Astrocyte (in vitro differentiated cells and primary cell): Measurements from ENCODE around the gene EGLN1. TPM values are rescaled to one million over a fixed set of nuclear protein-coding genes. Genes with fewer than 3 reads are reported as not detected.

ENCODE experiments used
- DNase-seq: peaks from one replicate; pipeline ENCODE4 v3.0.0-alpha.2; 2010; ENCODE audit warnings: low read depth
- FAIRE-seq: peaks from 2 replicates; lab custom pipeline; 2011; peaks lifted over from hg19 to GRCh38; lab: Jason Lieb, UNC
- H2AFZ ChIP-seq: 2 replicates; pipeline ENCODE4 v1.6.0; 2012; ENCODE audit warnings: low read depth, low read length, inconsistent platforms
- H3K27ac ChIP-seq: 2 replicates; pipeline ENCODE4 v1.5.1; 2011; ENCODE audit warnings: low read depth, low read length, inconsistent platforms
- H3K27me3 ChIP-seq: 2 replicates; pipeline ENCODE4 v1.6.0; 2011; ENCODE audit warnings: low read length, inconsistent platforms; ENCODE audit not compliant: insufficient read depth
- H3K36me3 ChIP-seq: 2 replicates; pipeline ENCODE4 v1.5.1; 2011; ENCODE audit warnings: low read length, inconsistent platforms; ENCODE audit not compliant: insufficient read depth
- H3K4me1 ChIP-seq: 2 replicates; pipeline ENCODE4 v1.5.1; 2011; ENCODE audit warnings: low read length, inconsistent platforms; ENCODE audit not compliant: insufficient read depth
- H3K4me2 ChIP-seq: 2 replicates; pipeline ENCODE4 v1.6.0; 2012; ENCODE audit warnings: low read length, inconsistent platforms
- H3K4me3 ChIP-seq: 2 replicates; pipeline ENCODE4 v1.5.1; 2011; ENCODE audit warnings: low read depth, mild to moderate bottlenecking, low read length, inconsistent platforms; ENCODE audit not compliant: insufficient read depth
- H3K79me2 ChIP-seq: 2 replicates; pipeline ENCODE4 v1.6.0; 2012; ENCODE audit warnings: mild to moderate bottlenecking, low read length, inconsistent platforms; ENCODE audit not compliant: insufficient read depth
- H3K9ac ChIP-seq: 2 replicates; pipeline ENCODE4 v1.6.0; 2012; ENCODE audit warnings: mild to moderate bottlenecking, low read length, inconsistent platforms
- H3K9me3 ChIP-seq: 2 replicates; pipeline ENCODE4 v1.5.1; 2012; ENCODE audit warnings: low read depth, mild to moderate bottlenecking, low read length, inconsistent platforms; ENCODE audit not compliant: insufficient read depth
- H4K20me1 ChIP-seq: 2 replicates; pipeline ENCODE4 v1.6.0; 2012; ENCODE audit warnings: low read length, inconsistent platforms; ENCODE audit not compliant: insufficient read depth
- H3K27ac Mint-ChIP-seq: one replicate; pipeline ENCODE4 v1.8.0; 2021; ENCODE audit warnings: mild to moderate bottlenecking, mixed read lengths; ENCODE audit not compliant: unreplicated experiment
- H3K27me3 Mint-ChIP-seq: one replicate; pipeline ENCODE4 v1.8.0; 2021; ENCODE audit warnings: low read depth, mixed read lengths; ENCODE audit not compliant: unreplicated experiment
- H3K36me3 Mint-ChIP-seq: one replicate; pipeline ENCODE4 v1.8.0; 2021; ENCODE audit warnings: low read depth, mixed read lengths; ENCODE audit not compliant: unreplicated experiment
- H3K4me1 Mint-ChIP-seq: one replicate; pipeline ENCODE4 v1.8.0; 2021; ENCODE audit warnings: low read depth, mixed read lengths; ENCODE audit not compliant: unreplicated experiment
- H3K4me3 Mint-ChIP-seq: one replicate; pipeline ENCODE4 v1.8.0; 2021; ENCODE audit warnings: mild to moderate bottlenecking, moderate library complexity, mixed read lengths; ENCODE audit not compliant: unreplicated experiment
- H3K9me3 Mint-ChIP-seq: one replicate; pipeline ENCODE4 v1.8.0; 2021; ENCODE audit warnings: mild to moderate bottlenecking, mixed read lengths; ENCODE audit not compliant: unreplicated experiment
- CTCF ChIP-seq: IDR thresholded peaks from 2 replicates; pipeline ENCODE4 v1.5.1; 2011; ENCODE audit warnings: low read depth, mild to moderate bottlenecking, inconsistent platforms, low read length, moderate library complexity; ENCODE audit not compliant: insufficient read depth
- EZH2 ChIP-seq: IDR thresholded peaks from 2 replicates; pipeline ENCODE4 v1.6.1; 2012; ENCODE audit warnings: mild to moderate bottlenecking, low read length, inconsistent platforms; ENCODE audit not compliant: insufficient read depth
- total RNA-seq: library from RNA; stranded (reverse); gene quantifications from 2 replicates; pipeline ENCODE4 v1.2.1, GENCODE V29; 2021

Gene EGLN1
- total RNA-seq, 1 donor from 2014 or later, result 34.5 TPM

- H4K20me1 ChIP-seq, result peaks cover 2% of the 10 kb centered on the region
- no peaks in the 10 kb centered on the region for H3K36me3 ChIP-seq
- H3K27me3 ChIP-seq, result no peaks in the 10 kb centered on the region
- Mint-ChIP-seq H3K4me3 (no peak overlapping the region), H3K36me3 (peaks cover 3% of the 10 kb centered on the region), H3K9me3 (no peaks in the 10 kb centered on the region), H3K27me3 (no peaks in the 10 kb centered on the region), H3K27ac (no peak overlapping the region), H3K4me1 (no peaks in the 10 kb centered on the region)
- H3K9me3 ChIP-seq, result no peaks in the 10 kb centered on the region
- H3K4me2 ChIP-seq, result no peak overlapping the region
- H2AFZ ChIP-seq, result no peak overlapping the region
- H3K27ac ChIP-seq, result no peak overlapping the region
- no peak for TF ChIP-seq EZH2
- TF ChIP-seq CTCF, result no peak
- H3K79me2 ChIP-seq, result no peaks in the 10 kb centered on the region
- H3K4me1 ChIP-seq, result peaks cover 8% of the 10 kb centered on the region
- DNase-seq, result no peak
- FAIRE-seq, result no peak
- H3K4me3 ChIP-seq, result no peak overlapping the region
- H3K9ac ChIP-seq, result no peak overlapping the region
Observed at GRCh38 chr1:231326248-231326647, 95.8 kb downstream of the EGLN1 start.

DNA sequence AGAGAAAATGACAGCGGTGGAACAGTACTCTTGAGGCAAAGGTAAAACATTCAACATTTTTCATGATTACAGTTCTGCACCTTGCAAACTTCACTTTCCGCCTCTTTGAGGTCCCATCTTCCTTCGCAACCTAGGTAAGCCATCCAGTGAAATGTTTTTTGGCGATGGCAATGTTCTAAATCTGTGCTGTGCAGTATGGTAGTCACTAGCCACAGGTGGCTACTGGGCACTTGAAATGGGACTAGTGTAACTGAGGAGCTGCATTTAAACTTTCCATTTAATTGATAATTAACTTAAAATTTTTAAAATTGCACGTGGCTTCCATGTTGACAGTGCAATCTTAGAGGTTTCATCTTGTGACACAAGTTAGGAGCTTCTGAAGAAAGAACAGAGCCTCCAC, 97.4 kb downstream of the EGLN1 start:
- DNase-seq, result no peak
- Histone ChIP-seq H3K79me2 (no peaks in the 10 kb centered on the region), H3K4me3 (no peak overlapping the region), H3K4me1 (peaks cover 8% of the 10 kb centered on the region), H2AFZ (no peak overlapping the region), H3K27ac (no peak overlapping the region), H3K27me3 (no peaks in the 10 kb centered on the region), H3K4me2 (no peak overlapping the region), H3K36me3 (no peaks in the 10 kb centered on the region), H4K20me1 (no peaks in the 10 kb centered on the region), H3K9ac (no peak overlapping the region), H3K9me3 (no peaks in the 10 kb centered on the region)
- Mint-ChIP-seq H3K36me3 (no peaks in the 10 kb centered on the region), H3K4me1 (no peaks in the 10 kb centered on the region), H3K9me3 (no peaks in the 10 kb centered on the region), H3K4me3 (no peak overlapping the region), H3K27me3 (no peaks in the 10 kb centered on the region), H3K27ac (no peak overlapping the region)
- FAIRE-seq, result no peak
- no peak for TF ChIP-seq EZH2
- no peak for TF ChIP-seq CTCF

GRCh38 chr1:231322880-231323530, 99.1 kb downstream of the EGLN1 start:
- Mint-ChIP-seq H3K9me3 (no peaks in the 10 kb centered on the region), H3K4me1 (no peaks in the 10 kb centered on the region), H3K4me3 (no peak overlapping the region), H3K27me3 (no peaks in the 10 kb centered on the region), H3K36me3 (no peaks in the 10 kb centered on the region), H3K27ac (no peak overlapping the region)
- H3K36me3 ChIP-seq, result no peaks in the 10 kb centered on the region
- H3K27me3 ChIP-seq, result no peaks in the 10 kb centered on the region
- H3K4me3 ChIP-seq, result no peak overlapping the region
- FAIRE-seq, result no peak
- H3K79me2 ChIP-seq, result no peaks in the 10 kb centered on the region
- no peak for TF ChIP-seq CTCF
- TF ChIP-seq EZH2, result no peak
- H3K27ac ChIP-seq, result no peak overlapping the region
- H2AFZ ChIP-seq, result no peak overlapping the region
- no peak overlapping the region for H3K9ac ChIP-seq
- no peaks in the 10 kb centered on the region for H4K20me1 ChIP-seq
- H3K4me2 ChIP-seq, result no peak overlapping the region
- DNase-seq, result no peak
- no peaks in the 10 kb centered on the region for H3K9me3 ChIP-seq
- peaks cover 8% of the 10 kb centered on the region for H3K4me1 ChIP-seq
